ENCODE measurements around the gene ARID1B.

The ARID1B gene

DNA sequence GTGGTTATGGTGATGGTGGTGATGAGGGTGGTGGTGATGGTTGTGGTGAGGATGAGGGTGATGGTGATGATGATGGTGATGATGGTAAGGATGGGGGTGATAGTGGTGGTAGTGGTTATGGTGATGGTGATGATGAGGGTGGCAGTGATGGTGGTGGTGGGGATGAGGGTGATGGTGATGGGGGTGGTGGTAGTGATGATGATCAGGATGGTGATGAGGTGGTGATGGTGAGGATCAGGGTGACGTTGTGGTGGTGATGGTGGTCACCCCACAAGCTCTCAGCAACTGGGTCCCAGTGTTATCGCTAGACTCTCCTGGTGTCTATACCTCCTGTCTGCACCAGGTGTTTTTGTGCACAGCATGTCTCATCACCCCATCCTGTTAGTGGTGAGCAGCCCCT lies 461.2 kb downstream of the ARID1B start:
- DNase-seq (ENCODE audit: extremely low read depth, low read depth) = no peak
- H3K4me3 ChIP-seq (replicated peaks; ENCODE audit: low read depth, low read length) = no peak overlapping the region
- TF ChIP-seq CTCF (IDR thresholded peaks at IDR 0.05; ENCODE audit: low read depth, low read length, missing control alignments) = no peak

- no peak for TF ChIP-seq CTCF (IDR thresholded peaks at IDR 0.05; ENCODE audit: low read depth, low read length, missing control alignments)
- no peak for DNase-seq (ENCODE audit: extremely low read depth, low read depth)
- H3K4me3 ChIP-seq (replicated peaks; ENCODE audit: low read depth, low read length) = no peak overlapping the region
Observed at GRCh38 chr6:157239148-157239547, 462.0 kb downstream of the ARID1B start.

DNA sequence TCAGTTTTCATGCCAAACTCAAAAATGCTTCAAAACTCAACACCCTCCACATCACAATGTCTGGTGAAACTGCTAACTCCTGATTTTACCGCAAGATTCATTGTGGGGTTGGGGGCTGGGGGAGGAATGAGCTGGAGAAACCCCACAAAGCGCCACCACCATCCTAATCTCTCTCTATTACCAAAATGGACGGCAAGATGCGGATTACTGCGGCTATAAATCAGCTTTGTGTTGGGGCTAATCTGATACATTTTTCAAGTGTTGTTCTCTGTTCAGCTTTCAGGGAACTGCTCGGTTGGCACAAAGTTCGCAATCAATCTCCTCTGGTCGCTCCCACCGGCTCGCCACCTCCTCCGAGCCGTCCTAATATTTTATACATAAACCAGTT lies 462.5 kb downstream of the ARID1B start:
- no peak for TF ChIP-seq CTCF (IDR thresholded peaks at IDR 0.05; ENCODE audit: low read depth, low read length, missing control alignments)
- no peak overlapping the region for H3K4me3 ChIP-seq (replicated peaks; ENCODE audit: low read depth, low read length)
- DNase-seq (ENCODE audit: extremely low read depth, low read depth) = no peak

GRCh38 chr6:157240059-157240959 lies 463.1 kb downstream of the ARID1B start:
- TF ChIP-seq CTCF (IDR thresholded peaks at IDR 0.05; ENCODE audit: low read depth, low read length, missing control alignments) = no peak
- DNase-seq (ENCODE audit: extremely low read depth, low read depth) = no peak
- H3K4me3 ChIP-seq (replicated peaks; ENCODE audit: low read depth, low read length) = peak overlapping the region; percentile 25

DNA sequence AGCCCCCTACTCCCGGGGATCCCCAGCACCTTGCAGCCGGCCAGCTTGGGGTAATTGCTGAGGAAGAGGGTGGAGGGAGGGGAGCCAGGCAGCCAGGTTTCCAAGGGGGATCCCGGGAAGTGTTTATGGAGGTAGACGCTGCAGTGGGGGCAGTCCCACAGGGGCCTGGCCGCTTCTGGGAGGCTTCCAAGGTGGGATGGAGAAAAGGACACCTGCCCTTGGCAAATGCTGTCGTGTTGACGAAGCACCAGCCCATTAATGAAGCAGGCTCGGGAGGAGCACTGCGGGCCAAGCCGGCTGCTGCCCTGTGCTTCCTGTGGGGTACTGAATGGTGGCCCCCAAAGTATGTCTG lies 463.8 kb downstream of the ARID1B start:
- DNase-seq (ENCODE audit: extremely low read depth, low read depth) = no peak
- no peak for TF ChIP-seq CTCF (IDR thresholded peaks at IDR 0.05; ENCODE audit: low read depth, low read length, missing control alignments)
- H3K4me3 ChIP-seq (replicated peaks; ENCODE audit: low read depth, low read length) = no peak overlapping the region

- H3K4me3 ChIP-seq (replicated peaks; ENCODE audit: low read depth, low read length) = no peak overlapping the region
- no peak for DNase-seq (ENCODE audit: extremely low read depth, low read depth)
- no peak for TF ChIP-seq CTCF (IDR thresholded peaks at IDR 0.05; ENCODE audit: low read depth, low read length, missing control alignments)
Observed at GRCh38 chr6:157242791-157243190, 465.6 kb downstream of the ARID1B start.

- DNase-seq (ENCODE audit: extremely low read depth, low read depth) = no peak
- TF ChIP-seq CTCF (IDR thresholded peaks at IDR 0.05; ENCODE audit: low read depth, low read length, missing control alignments) = no peak
- H3K4me3 ChIP-seq (replicated peaks; ENCODE audit: low read depth, low read length) = no peak overlapping the region
Observed at GRCh38 chr6:157244175-157244574, 467.0 kb downstream of the ARID1B start.
